Astrocyte (in vitro differentiated cells and primary cell): ENCODE data around the gene HNRNPK.

Experiments used
- CTCF ChIP-seq: IDR thresholded peaks from 2 replicates; pipeline ENCODE4 v1.5.1; 2011; ENCODE audit warnings: low read depth, mild to moderate bottlenecking, inconsistent platforms, low read length, moderate library complexity; ENCODE audit not compliant: insufficient read depth
- EZH2 ChIP-seq: IDR thresholded peaks from 2 replicates; pipeline ENCODE4 v1.6.1; 2012; ENCODE audit warnings: mild to moderate bottlenecking, low read length, inconsistent platforms; ENCODE audit not compliant: insufficient read depth

- no peak for TF ChIP-seq CTCF
- no peak for TF ChIP-seq EZH2
These were observed 12.4 kb upstream of the HNRNPK start for GRCh38 chr9:83992407-83992806.
